HG02588 (cell line): ENCODE data around the gene FCRLB.
"Not testable (repeated sequence)": the region's sequence is repeated elsewhere in the genome, so short reads cannot be mapped to it uniquely, and the experiment has no call there.

Experiments
- ATAC-seq: cut with Tn5 transposase; IDR thresholded peaks from one replicate; pipeline ENCODE4 v1.9.1; 2021; ENCODE audit warnings: mild to moderate bottlenecking, moderate library complexity; ENCODE audit not compliant: unreplicated experiment

Gene FCRLB

DNA sequence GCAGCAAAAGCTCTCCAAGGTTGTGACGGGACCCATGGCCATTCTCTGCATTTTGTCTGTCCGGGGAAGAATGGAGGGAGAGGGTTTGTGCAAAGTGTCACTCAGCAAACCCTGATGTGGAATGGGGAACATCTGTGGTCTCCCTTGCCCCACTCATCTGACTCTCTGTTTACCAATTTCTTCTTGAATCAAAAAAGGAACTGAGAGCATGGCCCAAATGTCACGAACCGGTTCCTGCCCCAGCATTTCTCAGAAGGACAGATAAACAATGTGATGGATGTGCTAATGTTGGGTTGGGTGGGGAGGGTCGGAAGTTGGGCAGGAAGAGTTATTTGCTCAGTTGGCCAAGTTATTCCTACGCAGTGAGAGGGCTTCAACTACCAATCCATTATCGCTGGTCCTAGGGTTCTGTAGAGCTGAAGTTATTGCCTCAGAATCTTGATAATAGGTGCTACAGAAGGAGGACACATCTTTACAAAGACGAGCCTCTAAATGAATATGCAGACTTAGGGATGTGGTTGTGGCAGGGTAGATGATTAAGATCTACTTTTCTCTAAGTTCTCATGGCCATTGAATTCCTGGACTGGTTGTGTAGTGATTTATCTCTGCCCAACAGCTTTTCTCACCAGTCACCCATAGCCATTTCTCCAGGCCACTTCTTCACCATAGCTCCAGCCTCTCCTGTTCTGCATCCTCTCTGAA is 18.7 kb downstream of the FCRLB start:
- no peak for ATAC-seq

GRCh38 chr1:161740921-161741320 is 19.6 kb downstream of the FCRLB start:
- ATAC-seq, result no peak

DNA sequence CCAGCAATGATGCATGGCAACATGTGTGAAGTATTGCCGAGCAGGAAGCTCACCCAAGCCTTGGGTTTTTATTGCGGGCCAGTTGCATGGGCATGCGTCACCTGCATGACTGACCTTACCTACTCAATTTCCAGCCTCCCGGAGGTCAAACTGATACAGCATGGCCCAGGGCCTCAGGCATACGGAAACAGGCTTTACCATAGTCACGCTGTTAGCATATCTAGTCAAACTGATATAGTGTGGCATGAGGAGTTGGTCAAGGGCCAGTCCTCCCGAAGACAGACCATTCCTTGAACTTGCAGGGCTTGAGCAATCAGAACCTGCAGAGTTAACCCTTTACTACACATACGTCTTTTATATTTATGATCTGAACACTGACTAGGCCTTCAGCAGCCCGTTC is 21.9 kb downstream of the FCRLB start:
- ATAC-seq, result no peak

DNA sequence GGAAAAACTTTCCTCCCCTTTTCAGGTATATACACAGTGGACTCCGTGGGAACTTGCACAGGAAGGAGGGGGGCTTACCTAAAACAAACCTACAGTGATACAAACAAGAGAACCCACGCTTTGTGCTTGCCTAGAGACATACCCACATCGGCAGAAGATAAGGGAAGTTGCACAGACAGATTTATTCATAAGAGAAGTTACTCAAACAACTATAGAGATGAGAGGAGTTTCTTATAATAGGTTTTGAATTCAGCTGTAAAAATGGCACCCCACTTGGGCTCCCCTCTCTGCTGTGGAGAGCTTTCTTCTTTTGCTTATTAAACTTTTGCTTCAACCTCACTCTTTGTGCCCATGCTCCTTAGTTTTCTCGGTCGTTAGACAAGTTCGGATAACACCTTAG is 26.5 kb downstream of the FCRLB start:
- ATAC-seq, result no peak

DNA sequence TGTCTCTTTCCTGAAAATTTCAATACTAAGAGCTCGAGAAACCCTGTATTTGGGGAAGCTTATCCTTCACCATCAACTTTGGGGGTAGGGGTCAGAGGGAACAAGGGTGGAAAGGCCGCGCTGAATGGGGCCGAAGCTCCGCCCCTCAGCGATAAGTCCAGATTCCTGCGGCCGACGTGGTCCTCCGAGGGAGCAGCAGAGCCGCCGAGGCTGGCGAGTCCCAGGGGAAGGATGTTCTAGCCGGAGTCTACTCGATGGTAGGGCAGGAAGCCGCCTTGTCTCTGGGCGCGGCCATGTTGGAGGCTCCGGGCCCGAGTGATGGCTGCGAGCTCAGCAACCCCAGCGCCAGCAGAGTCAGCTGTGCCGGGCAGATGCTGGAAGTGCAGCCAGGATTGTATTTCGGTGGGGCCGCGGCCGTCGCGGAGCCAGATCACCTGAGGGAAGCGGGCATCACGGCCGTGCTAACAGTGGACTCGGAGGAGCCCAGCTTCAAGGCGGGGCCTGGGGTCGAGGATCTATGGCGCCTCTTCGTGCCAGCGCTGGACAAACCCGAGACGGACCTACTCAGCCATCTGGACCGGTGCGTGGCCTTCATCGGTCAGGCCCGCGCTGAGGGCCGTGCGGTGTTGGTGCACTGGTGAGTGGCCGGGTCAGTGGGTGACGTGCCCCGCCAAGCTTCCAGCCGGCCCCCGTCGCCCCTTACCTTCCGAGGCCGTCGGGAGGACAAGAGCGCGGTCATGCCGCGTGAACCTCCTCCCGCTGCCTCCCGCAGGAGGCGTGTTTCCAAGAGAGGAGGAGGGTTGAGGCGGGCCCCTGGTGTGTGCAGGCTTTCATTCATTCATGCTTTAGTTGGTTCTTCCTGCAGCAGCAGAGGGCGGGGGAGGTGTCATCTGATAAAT is 28.4 kb downstream of the FCRLB start, which contains the start of gene DUSP12:
TSS of gene DUSP12 (plus strand) at position 278 of the 899 bp plus-strand sequence. CDS start at position 294, 16 bp downstream.
- peak; percentile 96 for ATAC-seq

DNA sequence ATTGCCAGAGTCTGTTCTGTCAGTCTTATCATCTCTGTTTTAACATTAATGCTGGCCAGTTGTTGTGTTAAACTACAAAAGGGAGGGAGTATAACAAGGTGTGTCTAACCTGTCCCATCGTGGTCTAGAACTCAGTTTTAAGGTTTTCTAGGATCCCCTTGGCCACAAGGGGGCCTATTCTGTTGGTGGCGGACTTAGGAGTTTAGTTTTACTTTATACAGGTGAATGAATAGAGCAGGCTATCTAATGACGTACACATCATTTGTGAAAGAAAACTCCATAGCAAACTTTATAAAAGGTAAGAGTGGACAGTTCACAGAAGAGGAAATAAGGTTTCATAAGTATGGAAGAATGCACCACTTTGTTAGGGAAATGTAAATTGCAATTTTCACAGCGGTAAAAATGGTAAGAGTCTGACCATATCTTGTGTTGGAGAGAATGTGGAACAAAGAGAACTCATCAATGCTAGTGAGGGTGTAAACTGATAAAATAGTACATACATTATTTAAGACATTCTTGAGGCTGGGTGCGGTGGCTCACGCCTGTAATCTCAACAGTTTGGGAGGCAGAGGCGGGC is 42.3 kb downstream of the FCRLB start:
- no peak for ATAC-seq

- peak; percentile 59 for ATAC-seq
Measured at GRCh38 chr1:161766102-161766981, 45.0 kb downstream of the FCRLB start, which contains the start of gene ATF6. ATF6 (plus strand) TSS chr1:161766320; CDS start chr1:161766361, 41 bp downstream.

- no peak for ATAC-seq
Measured at GRCh38 chr1:161768461-161768860, 47.1 kb downstream of the FCRLB start.

DNA sequence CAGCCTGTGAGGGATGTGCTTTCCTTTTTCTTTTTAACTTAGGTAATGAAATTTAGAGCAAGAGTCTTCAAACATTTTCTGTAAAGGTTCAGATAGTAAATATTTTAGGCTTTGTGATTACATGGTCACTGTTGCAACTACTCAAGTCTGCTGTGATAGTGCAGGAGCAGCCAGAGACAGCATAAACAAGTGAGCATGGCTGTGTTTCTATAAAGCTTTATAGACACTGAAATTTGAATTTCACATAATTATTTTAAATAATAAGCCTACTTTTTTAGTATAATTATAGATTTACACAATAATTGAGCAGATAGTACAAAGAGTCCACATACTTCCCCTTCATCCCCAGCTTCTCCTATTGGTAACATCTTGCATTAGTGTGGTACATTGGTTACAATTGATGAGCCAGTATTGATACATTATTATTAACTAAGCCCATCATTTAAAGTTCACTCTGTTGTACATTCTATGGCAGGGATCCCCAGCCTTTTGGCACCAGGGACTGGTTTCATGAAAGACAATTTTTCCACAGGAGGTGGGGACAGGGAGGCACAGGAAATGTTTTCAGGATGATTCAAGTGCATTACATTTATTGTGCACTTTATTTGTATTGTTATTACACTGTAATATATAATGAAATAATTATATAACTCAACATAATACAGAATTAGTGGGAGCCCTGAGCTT is 47.8 kb downstream of the FCRLB start:
- no peak for ATAC-seq

GRCh38 chr1:161769673-161770045 is 48.3 kb downstream of the FCRLB start:
- ATAC-seq, result not testable (repeated sequence)

DNA sequence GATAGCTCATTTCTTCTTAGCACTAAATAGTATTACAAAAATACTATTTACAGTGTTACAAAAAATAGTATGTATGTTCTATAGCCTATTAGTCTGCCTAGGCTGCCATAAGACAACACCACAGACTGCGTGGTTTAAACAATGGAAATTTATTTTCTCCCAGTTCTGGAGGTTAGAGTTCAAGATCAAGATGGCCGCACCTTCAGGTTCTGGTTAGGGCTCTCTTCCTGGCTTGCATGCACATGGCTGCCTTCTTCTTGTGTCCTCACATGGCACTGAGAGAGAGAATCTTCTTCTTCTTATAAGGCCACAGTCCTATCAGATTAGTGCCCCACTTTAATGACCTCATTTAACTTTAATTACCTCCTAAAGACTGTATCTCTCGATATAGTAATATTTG is 48.9 kb downstream of the FCRLB start:
- ATAC-seq, result no peak

DNA sequence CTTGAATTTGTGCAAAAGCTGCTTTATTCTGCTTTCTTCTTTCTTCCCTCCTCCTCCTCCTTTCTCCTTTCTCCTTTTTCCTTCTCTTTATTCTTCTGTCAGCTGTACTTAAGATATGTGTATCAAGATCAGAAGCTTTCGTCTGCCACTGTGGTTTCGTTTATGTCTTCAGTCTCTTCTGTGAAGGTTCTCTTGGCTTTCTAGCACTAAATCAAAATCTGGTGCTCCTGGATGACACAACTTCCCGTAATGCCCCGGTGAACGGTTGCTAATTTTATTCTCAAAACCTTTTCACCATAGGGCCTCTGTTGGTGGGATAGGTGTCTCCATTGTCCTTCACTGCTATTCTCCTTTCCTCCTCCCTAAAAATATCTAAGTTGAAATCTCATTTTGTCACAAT is 49.8 kb downstream of the FCRLB start:
- no peak for ATAC-seq

DNA sequence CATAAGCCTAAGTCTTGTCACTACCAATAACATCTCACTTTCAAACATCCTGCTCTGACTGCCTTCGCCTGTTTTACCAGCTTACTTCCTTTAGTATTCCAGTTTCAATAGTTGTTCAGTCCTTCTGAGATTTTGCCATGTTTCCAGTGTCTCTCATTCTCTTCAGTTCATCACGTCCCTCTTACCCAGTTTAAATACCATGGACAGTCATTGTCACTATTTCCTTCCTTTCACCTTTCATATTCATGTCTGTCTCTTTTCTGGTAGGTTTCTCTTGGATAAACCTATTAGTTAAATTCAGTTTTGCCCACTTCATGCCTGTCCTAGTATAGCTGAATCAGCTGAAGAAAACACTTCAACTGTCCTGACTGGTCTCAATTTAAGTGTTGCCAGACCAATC is 50.6 kb downstream of the FCRLB start:
- ATAC-seq, result no peak

GRCh38 chr1:161772397-161772796 is 51.1 kb downstream of the FCRLB start:
- no peak for ATAC-seq

- no peak for ATAC-seq
Measured at GRCh38 chr1:161773791-161774190, 52.4 kb downstream of the FCRLB start.

- ATAC-seq, result no peak
Measured at GRCh38 chr1:161777261-161777660, 55.9 kb downstream of the FCRLB start.
